Liver (tissue), 9 donors: ENCODE data around the gene CAPN10. TPM values are rescaled to one million over a fixed set of nuclear protein-coding genes. Genes with fewer than 3 reads are reported as not detected.

Source experiments
- DNase-seq: peaks from one replicate; pipeline ENCODE4 v3.0.0-alpha.2; 2017; ENCODE audit warnings: low spot score
- H3K27ac ChIP-seq, 2 donors: one replicate each; pipeline ENCODE4 v1.7.0; 2013; ENCODE audit warnings: inconsistent platforms in 2 of 2, low read length in 2 of 2, control low read depth in 1 of 2, low read depth in 1 of 2, mild to moderate bottlenecking in 1 of 2
- H3K27me3 ChIP-seq, 4 donors: one replicate each; pipeline versions ENCODE4 v1.6.1 to v1.7.0; 2013; ENCODE audit warnings: low read length in 3 of 4, inconsistent platforms in 1 of 4, mild to moderate bottlenecking in 1 of 4, moderate library complexity in 1 of 4; ENCODE audit not compliant: control insufficient read depth in 4 of 4, insufficient read depth in 4 of 4
- H3K36me3 ChIP-seq, 4 donors: one replicate each; pipeline versions ENCODE4 v1.6.1 to v1.7.0; 2013; ENCODE audit warnings: low read length in 3 of 4, mild to moderate bottlenecking in 3 of 4, low read depth in 1 of 4, moderate library complexity in 1 of 4; ENCODE audit not compliant: control insufficient read depth in 4 of 4, insufficient read depth in 3 of 4
- H3K4me1 ChIP-seq, 4 donors: one replicate each; pipeline versions ENCODE4 v1.6.1 to v1.7.0; 2013; ENCODE audit warnings: low read length in 3 of 4, mild to moderate bottlenecking in 3 of 4, moderate library complexity in 1 of 4; ENCODE audit not compliant: control insufficient read depth in 4 of 4, insufficient read depth in 4 of 4
- H3K4me3 ChIP-seq, 3 donors: one replicate each; pipeline versions ENCODE4 v1.6.1 to v1.7.0; 2013; ENCODE audit warnings: low read length in 3 of 3, control low read depth in 1 of 3, low read depth in 1 of 3, mild to moderate bottlenecking in 1 of 3
- H3K9ac ChIP-seq, 2 donors: one replicate each; pipeline ENCODE4 v1.7.0; 2013; ENCODE audit warnings: low read length in 2 of 2, mild to moderate bottlenecking in 2 of 2, moderate library complexity in 2 of 2, control low read depth in 1 of 2, low read depth in 1 of 2
- H3K9me3 ChIP-seq, 4 donors: one replicate each; pipeline versions ENCODE4 v1.6.1 to v1.7.0; 2013; ENCODE audit warnings: low read length in 3 of 4; ENCODE audit not compliant: control insufficient read depth in 4 of 4
- CTCF ChIP-seq: fragments of 150-350 bp; IDR thresholded peaks from 2 replicates; pipeline ENCODE4 v1.5.1; 2017; ENCODE audit warnings: improper control_type of control experiment, low read depth, low read length; ENCODE audit not compliant: missing input control
- EGR1 ChIP-seq, 2 donors: IDR thresholded peaks; 2 replicates each; pipeline ENCODE4 v1.6.1; 2016 to 2018; ENCODE audit warnings: antibody characterized with exemption in 2 of 2, low read depth in 2 of 2
- FOXA1 ChIP-seq: IDR thresholded peaks from 2 replicates; pipeline ENCODE4 v1.6.1; 2016; ENCODE audit warnings: antibody characterized with exemption
- FOXA2 ChIP-seq: IDR thresholded peaks from 2 replicates; pipeline ENCODE4 v1.6.1; 2016; ENCODE audit warnings: antibody characterized with exemption
- GABPA ChIP-seq, 2 donors: IDR thresholded peaks in 1 of 2; conservative IDR thresholded peaks in 1 of 2; 2 replicates each; pipeline ENCODE4 v1.6.1; 2016; ENCODE audit warnings: antibody characterized with exemption in 2 of 2, mild to moderate bottlenecking in 1 of 2, moderate library complexity in 1 of 2
- HNF4A ChIP-seq, 2 donors: conservative IDR thresholded peaks; 2 replicates each; pipeline ENCODE4 v1.6.1; 2016; ENCODE audit warnings: antibody characterized with exemption in 2 of 2, mild to moderate bottlenecking in 2 of 2
- HNF4G ChIP-seq: IDR thresholded peaks from 2 replicates; pipeline ENCODE4 v1.6.1; 2016; ENCODE audit warnings: antibody characterized with exemption
- JUND ChIP-seq, 2 donors: IDR thresholded peaks; 2 replicates each; pipeline ENCODE4 v1.6.1; 2016; ENCODE audit warnings: antibody characterized with exemption in 2 of 2
- NR2F2 ChIP-seq: IDR thresholded peaks from 2 replicates; pipeline ENCODE4 v1.6.1; 2016; ENCODE audit warnings: antibody characterized with exemption
- RAD21 ChIP-seq, 2 donors: IDR thresholded peaks; 2 replicates each; pipeline ENCODE4 v1.6.1; 2016; ENCODE audit warnings: antibody characterized with exemption in 2 of 2, mild to moderate bottlenecking in 2 of 2
- RXRA ChIP-seq, 2 donors: IDR thresholded peaks; 2 replicates each; pipeline ENCODE4 v1.6.1; 2017 to 2018; ENCODE audit warnings: antibody characterized with exemption in 2 of 2, mild to moderate bottlenecking in 1 of 2
- SP1 ChIP-seq: IDR thresholded peaks from 2 replicates; pipeline ENCODE4 v1.6.1; 2018; ENCODE audit warnings: antibody characterized with exemption, mild to moderate bottlenecking
- TAF1 ChIP-seq: conservative IDR thresholded peaks from 2 replicates; pipeline ENCODE4 v1.6.1; 2016; ENCODE audit warnings: antibody characterized with exemption, mild to moderate bottlenecking
- YY1 ChIP-seq: IDR thresholded peaks from 2 replicates; pipeline ENCODE4 v1.6.1; 2016; ENCODE audit warnings: antibody characterized with exemption, mild to moderate bottlenecking
- ZBTB33 ChIP-seq: IDR thresholded peaks from 2 replicates; pipeline ENCODE4 v1.6.1; 2016; ENCODE audit warnings: antibody characterized with exemption
- WGBS: extraction: QIAGEN DNeasy Blood & Tissue Kit; methylation state at CpG from one replicate; pipeline ENCODE4 v1.1.7; 2013; 5-methylcytosine and 5-hydroxymethylcytosine counted together
- polyA plus RNA-seq, 2 donors: library from polyadenylated mRNA; stranded (reverse) in 1 of 2; unstranded in 1 of 2; fragments of 200-250 nt in 1 of 2; fragments of >200 nt in 1 of 2; fragmentation: Nextera tagmentation in 1 of 2; extraction: Ambion mirVana in 1 of 2; gene quantifications; one replicate each; pipeline versions ENCODE4 v1.2.1 to v1.2.3, GENCODE V29; 2013 to 2015
- total RNA-seq, 2 donors: library from RNA; depleted of rRNA; stranded (reverse); fragments of >200 nt; gene quantifications; one replicate each; pipeline ENCODE4 v1.2.3, GENCODE V29; 2014
- TF ChIP-seq, protein P1 (sequence below): IDR thresholded peaks from 2 replicates; pipeline ENCODE4 v1.6.1; 2016; ENCODE audit warnings: antibody characterized with exemption
- TF ChIP-seq, protein P2 (sequence below): IDR thresholded peaks from 2 replicates; pipeline ENCODE4 v1.6.1; 2016; ENCODE audit warnings: antibody characterized with exemption, mild to moderate bottlenecking
- donor health status: healthy.
- donor health status: healthy.
- donor health status: healthy.
- donor health status: healthy.
- donor health status: healthy.

The CAPN10 gene
- total and polyA plus RNA-seq, 4 donors: 4.8 to 11.3 (median 6.5) TPM

GRCh38 chr2:240646900-240647502 is 60.5 kb downstream of the CAPN10 start:
- TF ChIP-seq EGR1 (IDR thresholded peaks at IDR 0.05; ENCODE audit: low read depth in 2 of 2) (no peak), FOXA1 (no peak), YY1 (no peak), CTCF (no peak), SP1 (no peak), NR2F2 (no peak), RAD21 (IDR thresholded peaks at IDR 0.05) (no peak), JUND (IDR thresholded peaks at IDR 0.05) (no peak), HNF4G (no peak), ZBTB33 (no peak), RXRA (IDR thresholded peaks at IDR 0.05) (no peak), FOXA2 (no peak), GABPA (IDR thresholded peaks at IDR 0.05 in 1 of 2, conservative IDR thresholded peaks at IDR 0.05 in 1 of 2) (no peak), TAF1 (no peak), HNF4A (conservative IDR thresholded peaks at IDR 0.05) (no peak)
- TF ChIP-seq, protein P1, sequence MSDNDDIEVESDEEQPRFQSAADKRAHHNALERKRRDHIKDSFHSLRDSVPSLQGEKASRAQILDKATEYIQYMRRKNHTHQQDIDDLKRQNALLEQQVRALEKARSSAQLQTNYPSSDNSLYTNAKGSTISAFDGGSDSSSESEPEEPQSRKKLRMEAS: no peak
- TF ChIP-seq, protein P2, sequence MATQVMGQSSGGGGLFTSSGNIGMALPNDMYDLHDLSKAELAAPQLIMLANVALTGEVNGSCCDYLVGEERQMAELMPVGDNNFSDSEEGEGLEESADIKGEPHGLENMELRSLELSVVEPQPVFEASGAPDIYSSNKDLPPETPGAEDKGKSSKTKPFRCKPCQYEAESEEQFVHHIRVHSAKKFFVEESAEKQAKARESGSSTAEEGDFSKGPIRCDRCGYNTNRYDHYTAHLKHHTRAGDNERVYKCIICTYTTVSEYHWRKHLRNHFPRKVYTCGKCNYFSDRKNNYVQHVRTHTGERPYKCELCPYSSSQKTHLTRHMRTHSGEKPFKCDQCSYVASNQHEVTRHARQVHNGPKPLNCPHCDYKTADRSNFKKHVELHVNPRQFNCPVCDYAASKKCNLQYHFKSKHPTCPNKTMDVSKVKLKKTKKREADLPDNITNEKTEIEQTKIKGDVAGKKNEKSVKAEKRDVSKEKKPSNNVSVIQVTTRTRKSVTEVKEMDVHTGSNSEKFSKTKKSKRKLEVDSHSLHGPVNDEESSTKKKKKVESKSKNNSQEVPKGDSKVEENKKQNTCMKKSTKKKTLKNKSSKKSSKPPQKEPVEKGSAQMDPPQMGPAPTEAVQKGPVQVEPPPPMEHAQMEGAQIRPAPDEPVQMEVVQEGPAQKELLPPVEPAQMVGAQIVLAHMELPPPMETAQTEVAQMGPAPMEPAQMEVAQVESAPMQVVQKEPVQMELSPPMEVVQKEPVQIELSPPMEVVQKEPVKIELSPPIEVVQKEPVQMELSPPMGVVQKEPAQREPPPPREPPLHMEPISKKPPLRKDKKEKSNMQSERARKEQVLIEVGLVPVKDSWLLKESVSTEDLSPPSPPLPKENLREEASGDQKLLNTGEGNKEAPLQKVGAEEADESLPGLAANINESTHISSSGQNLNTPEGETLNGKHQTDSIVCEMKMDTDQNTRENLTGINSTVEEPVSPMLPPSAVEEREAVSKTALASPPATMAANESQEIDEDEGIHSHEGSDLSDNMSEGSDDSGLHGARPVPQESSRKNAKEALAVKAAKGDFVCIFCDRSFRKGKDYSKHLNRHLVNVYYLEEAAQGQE: no peak
- peaks cover 0 to 5% (median 2%) of the 10 kb centered on the region in 4 donors for H3K27me3 ChIP-seq
- no peak overlapping the region for H3K4me3 ChIP-seq
- H3K9ac ChIP-seq: no peak overlapping the region
- H3K27ac ChIP-seq: no peak overlapping the region
- 71% methylated on average over 30 of the region's 30 CpGs for WGBS
- no peaks in the 10 kb centered on the region for H3K36me3 ChIP-seq
- no peaks in the 10 kb centered on the region for H3K4me1 ChIP-seq
- H3K9me3 ChIP-seq: no peaks in the 10 kb centered on the region
- no peak for DNase-seq
